HG03060 (cell line): Measurements from ENCODE around the gene SSBP4.
"Not testable (repeated sequence)": the region's sequence is repeated elsewhere in the genome, so short reads cannot be mapped to it uniquely, and the experiment has no call there.

Source experiments
- ATAC-seq: cut with Tn5 transposase; IDR thresholded peaks from one replicate; pipeline ENCODE4 v1.9.1; 2021; ENCODE audit warnings: low read depth, moderate number of reproducible peaks; ENCODE audit not compliant: unreplicated experiment

The SSBP4 gene

DNA sequence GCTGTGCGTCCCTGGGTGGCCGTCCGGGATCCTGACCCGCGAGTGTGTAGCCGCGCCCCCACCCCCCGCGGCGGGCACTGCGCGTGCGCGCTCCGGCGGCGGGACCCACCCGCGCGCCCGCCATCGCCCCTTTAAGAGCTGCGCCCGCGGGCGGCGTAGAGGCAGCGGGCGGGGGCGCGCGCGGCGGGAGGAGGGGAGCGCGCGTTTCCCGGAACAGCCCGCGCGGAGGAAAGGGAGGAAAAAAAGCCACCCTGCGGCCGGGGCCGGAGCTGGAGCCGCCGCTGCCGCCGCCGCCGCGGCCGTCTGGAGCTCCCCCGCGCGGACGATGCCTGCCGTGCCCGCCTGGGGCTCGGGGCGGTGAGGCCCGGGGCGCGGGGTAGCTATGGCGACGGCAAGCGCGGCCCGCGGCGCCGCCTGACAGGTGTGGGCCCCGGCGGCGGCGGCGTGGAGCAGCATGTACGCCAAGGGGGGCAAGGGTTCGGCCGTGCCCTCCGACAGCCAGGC, at the start of gene SSBP4:
Gene SSBP4, plus strand, starts transcription at position 204 of the 504 bp plus-strand sequence. Its CDS starts 251 bp downstream, at position 455.
- ATAC-seq, result no peak

DNA sequence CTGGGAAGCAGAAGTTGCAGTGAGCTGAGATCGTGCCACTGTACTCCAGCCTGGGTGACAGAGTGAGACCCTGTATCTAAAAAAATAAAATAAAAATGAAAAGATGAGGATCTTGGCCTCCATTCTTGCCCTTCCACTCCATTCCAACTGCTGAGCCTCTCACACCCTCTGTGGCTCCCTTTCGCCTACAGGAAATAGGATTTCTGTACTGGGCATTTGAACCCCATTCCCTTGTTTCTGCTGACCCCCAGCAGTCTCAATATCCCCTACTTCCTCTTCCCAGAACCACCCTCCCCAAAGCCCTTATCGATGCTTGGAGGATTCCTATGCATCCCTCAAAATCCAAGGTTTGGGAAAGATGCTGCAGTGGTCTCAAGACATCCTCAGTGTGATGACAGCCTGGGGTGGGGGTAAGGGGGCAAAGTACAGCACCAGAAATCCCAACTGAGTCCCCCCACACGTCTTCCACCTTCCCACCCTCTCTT, 45.7 kb upstream of the SSBP4 start:
- no peak for ATAC-seq

DNA sequence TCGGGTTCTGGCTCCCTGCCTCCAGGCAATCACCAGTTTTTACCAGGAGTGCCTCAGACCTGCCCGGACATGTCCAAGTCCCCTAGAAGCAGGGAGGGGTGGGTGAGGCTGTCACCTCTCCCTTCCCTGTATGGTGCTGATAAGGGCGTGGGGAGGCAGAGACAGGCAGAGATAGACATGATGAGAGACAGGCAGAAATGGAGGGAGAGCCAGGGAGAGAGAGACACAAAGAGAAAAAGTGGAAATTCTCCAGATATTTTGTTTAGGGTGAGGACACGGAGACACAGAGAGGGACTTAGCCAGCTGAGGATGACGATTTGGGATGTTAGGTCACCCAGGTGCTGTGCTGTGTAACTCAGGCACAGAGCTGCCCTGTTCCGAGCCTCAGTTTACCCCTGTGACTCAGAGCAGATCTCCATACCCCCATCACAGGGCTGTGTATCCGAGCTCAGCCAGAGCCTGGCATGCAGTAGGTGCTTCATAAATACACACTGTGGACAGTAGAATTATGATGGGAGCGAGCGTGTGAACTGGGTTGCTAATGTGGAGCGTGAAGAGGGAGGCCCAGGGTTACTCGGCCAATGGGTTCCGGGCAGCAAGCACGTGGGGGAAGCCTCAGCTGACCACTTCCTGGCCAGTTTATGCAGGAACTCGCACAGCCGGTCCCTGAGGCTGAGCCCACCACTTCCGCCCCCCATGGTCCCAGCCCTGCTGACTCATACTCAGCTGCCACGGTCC, 45.1 kb upstream of the SSBP4 start:
- peak; percentile 70 for ATAC-seq

DNA sequence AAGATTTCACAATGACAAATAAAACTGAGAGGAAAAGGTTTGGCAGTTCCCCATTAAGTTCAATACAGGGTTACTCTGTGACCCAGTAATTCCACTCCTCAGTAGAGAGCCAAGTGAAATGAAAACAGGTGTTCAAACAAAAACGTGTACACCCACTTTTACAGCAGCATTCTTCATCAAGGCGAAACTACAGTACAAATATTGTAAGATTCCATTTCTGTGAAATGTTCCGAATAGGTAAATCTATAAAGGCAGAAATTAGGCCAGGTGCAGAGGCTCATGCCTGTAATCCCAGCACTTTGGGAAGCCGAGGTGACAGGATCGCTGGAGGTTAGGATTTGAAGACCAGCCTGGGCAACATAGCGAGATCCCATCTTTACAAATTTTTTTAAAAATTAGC, 42.2 kb upstream of the SSBP4 start:
- no peak for ATAC-seq

DNA sequence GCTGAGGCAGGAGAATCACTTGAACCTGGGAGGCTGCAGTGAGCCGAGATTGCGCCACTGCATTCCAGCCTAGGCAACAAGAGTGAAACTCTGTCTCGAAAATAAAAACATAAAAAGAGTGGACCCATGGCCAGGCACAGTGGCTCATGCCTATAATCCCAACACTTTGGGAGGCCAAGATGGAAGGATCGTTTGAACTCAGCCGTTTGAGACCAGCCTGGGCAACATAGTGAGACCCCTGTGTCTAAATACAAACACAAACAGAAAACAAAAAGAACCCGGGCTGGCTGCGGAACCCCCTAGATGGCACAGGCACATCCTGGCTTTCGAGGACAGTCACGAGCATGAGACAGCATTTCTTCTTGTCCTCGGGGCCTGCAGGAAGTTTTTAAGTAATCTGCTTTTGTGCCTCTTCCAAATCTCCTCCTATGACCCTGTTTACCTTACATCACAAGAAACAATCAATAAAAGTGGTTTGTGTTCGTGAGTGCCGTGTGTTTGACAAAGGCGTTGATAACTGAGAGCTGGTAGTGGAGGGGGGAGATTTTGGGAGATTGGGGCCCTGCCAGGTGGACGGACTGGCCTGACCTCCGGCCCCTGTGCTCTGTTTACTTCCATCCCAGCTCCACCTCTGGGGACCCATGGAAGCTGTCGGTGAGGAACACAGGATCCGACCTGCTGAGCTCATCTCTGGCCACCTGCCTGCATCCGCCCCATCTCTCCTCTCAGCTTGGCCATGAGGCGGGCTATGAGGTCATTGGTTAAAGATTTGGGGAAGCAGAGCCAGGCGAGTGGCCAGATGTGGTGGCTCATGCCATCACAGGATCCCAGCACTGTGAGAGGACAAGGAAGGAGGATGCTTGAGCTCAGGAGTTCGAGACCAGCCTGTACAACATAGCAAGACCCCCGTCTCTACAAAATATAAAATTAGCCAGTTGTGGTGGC, 39.1 kb upstream of the SSBP4 start:
- no peak for ATAC-seq

DNA sequence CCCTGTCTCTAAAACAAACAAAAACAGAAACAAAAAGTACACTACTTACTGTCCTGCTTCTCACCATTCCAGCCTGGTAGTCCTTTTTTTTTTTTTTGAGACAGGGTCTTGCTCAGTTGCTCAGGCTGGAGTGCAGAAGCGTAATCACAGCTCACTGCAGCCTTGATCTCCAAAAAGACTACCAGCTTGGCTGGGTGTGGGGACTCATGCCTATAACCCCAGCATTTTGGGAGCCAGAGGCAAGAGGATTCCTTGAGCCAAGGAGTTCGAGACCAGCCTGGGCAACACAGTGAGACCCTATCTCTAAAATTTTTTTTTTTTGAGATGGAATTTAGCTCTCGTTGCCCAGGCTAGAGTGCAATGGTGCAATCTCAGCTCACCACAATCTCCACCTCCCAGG, 38.4 kb upstream of the SSBP4 start:
- ATAC-seq, result no peak

DNA sequence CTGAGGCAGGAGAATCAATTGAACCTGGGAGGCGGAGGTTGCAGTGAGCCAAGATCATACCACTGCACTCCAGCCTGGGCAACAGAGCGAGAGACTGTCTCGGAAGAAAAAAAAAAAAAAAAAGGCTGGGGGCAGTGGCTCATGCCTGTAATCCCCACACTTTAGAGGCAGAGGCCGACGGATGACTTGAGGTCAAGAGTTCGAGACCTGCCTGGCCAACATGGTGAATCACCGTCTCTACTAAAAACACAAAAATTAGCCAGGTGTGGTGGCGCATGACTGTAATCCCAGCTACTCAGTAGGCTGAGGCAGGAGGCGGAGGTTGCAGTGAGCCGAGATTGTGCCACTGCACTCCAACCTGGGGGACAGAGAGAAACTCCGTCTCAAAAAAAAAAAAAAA, 35.6 kb upstream of the SSBP4 start:
- not testable (repeated sequence) for ATAC-seq

DNA sequence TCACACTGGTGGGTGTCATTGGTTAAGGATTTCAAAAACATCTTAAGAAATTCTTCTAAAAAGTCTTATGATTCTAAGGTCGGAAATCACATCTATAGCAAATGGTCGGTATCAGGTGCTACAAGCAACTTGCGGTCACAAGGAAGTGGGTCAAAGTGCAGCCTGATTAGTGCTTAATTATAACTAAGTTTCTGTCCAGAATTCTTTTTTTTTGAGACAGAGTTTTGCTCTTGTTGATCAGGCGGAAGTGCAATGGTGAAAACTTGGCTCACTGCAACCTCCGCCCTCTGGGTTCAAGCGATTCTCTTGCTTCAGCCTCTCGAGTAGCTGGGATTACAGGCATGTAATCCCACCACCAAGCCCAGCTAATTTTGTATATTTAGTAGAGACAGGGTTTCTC, 34.4 kb upstream of the SSBP4 start:
- ATAC-seq, result no peak

DNA sequence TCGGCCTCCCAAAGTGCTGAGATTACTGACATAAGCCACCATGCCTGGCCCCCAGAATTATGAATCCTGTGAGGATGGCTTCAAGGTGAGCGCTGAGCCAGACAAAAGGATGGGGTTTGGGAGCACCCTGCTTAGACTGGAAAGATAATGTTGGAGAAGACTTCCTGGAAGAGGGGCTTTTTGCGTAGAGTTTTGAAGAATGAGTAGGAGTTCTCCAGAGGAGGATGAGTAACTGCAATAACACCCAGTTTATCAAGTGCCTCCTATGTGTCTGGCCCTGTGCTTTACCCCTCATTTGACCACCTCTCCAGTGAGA, 33.9 kb upstream of the SSBP4 start:
- ATAC-seq, result no peak

DNA sequence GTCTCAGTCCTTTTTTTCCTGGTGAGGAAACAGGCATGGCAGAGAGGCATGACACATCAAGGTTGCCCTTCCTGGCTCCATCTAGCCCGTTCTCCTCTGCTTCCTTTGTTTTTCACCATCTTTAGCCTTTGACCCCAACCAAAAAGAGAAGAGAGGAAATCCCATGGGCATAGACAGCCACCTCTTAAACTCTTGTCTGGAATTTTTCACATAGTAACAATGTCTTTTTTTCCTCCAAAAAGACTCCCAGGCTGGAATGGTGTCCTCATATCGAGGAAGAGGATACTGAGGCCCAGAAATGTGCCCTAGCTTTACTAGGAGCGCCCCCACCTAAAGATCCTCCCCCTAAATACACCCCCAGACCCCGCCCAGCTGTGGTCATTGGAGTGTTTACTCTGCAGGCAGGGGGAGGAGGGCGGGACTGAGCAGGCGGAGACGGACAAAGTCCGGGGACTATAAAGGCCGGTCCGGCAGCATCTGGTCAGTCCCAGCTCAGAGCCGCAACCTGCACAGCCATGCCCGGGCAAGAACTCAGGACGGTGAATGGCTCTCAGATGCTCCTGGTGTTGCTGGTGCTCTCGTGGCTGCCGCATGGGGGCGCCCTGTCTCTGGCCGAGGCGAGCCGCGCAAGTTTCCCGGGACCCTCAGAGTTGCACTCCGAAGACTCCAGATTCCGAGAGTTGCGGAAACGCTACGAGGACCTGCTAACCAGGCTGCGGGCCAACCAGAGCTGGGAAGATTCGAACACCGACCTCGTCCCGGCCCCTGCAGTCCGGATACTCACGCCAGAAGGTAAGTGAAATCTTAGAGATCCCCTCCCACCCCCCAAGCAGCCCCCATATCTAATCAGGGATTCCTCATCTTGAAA, 33.3 kb upstream of the SSBP4 start, which contains the start of gene GDF15:
Gene GDF15, plus strand, starts transcription at position 484 of the 868 bp plus-strand sequence. Its CDS starts 32 bp downstream, at position 516.
- ATAC-seq, result no peak

DNA sequence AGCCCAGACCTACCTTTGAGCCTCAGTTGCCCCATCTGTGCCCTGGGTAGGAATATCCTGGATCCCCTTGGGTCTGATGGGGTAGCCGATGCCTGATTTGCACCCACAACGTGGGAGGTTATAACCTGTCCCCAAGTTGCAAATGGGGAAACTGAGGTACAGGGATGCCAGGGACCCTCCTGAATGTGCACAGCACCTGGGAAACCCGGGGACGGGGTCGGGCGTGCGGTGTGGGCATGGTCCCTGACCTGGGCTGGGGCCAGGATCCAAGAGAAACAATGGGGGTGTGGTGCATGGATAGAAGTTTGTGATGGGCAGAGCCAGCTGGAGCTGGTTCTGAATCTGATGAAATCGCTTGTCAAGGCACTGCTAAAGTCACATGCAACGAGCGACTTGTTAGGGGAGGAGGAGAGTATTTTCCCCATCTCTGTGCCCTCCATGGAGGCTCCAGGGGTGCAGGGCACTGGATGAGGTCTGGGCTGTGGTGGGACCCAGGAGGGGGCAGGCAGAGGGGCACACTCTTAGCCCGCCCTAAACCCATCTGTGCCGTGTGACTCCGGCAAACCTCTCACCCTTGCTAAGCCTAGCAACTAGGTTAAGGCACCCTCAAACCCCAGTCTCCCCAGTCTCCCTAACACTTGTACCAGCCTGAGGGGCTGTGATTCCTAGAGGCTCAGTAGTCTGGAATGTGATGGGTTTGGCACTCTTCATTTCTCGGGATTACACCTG, 32.5 kb upstream of the SSBP4 start:
- no peak for ATAC-seq

DNA sequence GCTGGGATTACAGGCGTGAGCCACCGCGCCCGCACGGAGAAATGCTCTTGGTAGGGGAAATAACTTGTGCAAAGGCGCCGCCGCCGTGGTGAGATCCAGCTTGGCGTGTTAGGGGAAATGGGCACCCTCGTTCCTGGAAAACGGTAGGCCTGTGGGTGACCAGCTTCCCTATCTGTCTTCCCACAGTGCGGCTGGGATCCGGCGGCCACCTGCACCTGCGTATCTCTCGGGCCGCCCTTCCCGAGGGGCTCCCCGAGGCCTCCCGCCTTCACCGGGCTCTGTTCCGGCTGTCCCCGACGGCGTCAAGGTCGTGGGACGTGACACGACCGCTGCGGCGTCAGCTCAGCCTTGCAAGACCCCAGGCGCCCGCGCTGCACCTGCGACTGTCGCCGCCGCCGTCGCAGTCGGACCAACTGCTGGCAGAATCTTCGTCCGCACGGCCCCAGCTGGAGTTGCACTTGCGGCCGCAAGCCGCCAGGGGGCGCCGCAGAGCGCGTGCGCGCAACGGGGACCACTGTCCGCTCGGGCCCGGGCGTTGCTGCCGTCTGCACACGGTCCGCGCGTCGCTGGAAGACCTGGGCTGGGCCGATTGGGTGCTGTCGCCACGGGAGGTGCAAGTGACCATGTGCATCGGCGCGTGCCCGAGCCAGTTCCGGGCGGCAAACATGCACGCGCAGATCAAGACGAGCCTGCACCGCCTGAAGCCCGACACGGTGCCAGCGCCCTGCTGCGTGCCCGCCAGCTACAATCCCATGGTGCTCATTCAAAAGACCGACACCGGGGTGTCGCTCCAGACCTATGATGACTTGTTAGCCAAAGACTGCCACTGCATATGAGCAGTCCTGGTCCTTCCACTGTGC, 30.9 kb upstream of the SSBP4 start:
- ATAC-seq, result no peak

DNA sequence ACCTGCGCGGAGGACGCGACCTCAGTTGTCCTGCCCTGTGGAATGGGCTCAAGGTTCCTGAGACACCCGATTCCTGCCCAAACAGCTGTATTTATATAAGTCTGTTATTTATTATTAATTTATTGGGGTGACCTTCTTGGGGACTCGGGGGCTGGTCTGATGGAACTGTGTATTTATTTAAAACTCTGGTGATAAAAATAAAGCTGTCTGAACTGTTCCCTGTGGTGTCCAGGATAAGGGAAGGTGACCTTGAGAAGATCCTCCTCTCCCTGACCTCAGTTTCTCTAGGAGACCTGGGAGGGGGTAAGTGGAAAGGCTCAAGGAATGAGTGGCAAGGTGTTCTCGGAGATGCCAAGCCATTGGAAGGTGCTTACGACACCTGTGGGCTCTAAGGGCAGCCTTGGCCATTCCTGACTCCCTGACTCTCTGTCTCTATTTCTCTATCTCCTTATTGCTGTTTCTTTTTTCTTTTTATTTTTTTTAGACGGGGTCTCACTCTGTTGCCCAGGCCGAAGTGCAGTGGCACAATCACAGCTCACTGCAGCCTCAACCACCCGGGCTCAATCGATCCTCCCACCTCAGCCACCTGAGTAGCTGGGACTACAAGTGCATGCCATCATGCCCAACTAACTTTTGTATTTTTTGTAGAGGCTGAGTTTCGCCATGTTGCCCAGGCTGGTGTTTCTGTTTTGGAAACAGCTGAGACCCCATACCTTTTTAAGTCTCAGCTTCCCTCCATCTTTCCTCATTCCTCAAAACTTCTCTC, 30.1 kb upstream of the SSBP4 start:
- no peak for ATAC-seq

DNA sequence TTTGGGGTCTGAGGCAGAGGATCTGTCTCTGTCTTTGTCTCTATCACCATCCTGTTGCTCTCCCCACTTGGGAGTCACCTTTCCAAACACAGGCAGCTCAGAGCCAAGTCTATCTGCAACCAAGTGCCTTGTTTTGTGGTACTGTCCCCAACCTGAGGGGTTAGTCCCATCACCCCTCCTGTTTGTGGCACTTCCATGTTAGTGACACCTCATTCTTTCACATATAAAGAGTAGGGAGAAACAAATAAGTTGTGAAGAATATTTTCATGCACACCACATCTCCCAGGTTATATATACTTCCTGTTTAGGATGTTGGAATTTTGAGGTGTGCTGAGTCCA, 29.5 kb upstream of the SSBP4 start:
- ATAC-seq, result no peak

DNA sequence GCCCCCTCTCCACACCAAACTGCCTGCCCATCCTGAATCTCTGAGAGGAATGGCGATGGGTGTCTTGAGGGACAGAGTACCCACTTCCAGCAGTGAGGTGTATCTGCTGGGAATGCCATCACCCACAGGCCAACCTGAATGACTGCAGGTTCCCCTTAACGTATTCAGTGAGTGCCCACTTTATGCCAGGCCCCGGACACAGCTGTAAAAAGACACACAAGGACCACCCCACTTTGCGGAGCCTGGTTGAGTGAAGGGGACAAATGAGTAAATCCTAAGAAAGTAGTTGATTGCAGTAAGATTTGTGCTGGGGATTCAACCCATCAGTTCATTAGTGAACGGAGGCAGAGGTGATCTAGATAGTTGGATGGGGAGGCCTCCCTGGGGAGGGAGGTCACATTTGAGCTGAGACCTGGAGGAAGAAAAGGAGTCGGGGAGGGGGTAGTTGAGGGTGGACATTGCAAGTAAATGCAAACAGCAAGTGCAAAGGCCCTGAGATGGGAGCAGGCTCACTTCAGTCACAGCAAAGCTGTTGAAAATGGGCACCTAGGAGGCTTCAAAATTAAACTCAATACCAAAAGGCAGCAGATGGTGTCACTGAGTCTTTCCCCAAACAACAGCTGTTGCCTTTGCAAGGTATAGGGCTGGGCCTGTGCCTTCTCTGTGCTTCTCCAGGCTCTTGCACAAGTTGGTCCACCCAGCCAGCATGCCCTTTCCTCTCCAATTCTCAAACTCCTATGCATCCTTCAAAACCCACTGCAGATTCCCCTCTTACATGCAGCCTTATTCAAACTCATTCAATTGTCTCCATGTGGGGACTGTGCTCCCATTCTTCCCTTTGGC, 28.9 kb upstream of the SSBP4 start:
- ATAC-seq, result no peak

DNA sequence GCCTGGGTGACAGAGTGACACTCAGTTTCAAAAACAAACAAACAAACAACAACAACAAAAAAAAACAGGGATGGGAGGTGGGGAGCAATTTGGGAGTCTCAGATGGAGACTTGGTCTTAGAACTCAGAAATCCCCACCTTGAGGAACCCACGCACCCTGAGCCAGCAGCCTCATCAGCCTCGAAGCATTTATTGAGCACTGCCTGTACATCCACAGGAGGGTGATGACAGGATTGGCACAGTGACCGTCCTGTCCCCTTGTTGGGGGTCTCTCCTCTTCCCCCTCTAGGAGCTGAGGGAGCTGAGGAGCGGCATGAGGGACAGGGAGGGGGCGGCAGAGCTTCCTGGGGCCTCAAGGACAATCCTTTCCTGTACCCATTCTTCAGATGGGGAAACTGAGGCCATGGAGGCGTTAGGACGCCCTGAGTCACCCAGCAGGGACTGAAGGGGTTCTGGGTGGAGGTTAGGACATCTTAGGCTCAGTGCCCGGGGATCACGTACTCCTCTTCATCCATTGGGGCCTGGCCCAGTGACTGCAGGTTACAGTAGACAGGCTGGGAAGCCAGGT, 27.6 kb upstream of the SSBP4 start:
- ATAC-seq, result no peak

DNA sequence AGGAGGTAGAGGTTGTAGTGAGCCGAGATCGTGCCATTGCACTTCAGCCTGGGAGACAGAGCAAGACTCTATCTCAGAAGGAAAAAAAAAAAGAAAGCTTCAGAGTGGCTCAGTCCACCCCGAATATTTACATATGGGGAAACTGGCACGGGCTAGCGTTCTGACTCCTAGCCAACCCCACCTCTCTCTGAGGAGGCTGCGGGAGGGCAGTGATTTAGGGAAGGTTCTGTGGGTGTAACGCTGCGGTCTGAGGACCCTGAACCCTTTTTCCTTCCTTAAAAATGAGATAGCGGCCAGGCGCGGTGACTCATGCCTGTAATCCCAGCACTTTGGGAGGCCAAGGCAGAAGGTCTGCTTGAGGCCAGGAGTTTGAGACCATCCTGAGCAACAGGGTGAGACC, 26.8 kb upstream of the SSBP4 start:
- no peak for ATAC-seq
